ENCODE measurements around the gene ERCC1. TPM values are rescaled to one million over a fixed set of nuclear protein-coding genes. Genes with fewer than 3 reads are reported as not detected.

ERCC1 gene
- 76.4 and 88.5 TPM in 2 replicates for total RNA-seq

GRCh38 chr19:45423589-45424190 lies at the start of gene ERCC1:
ERCC1 (minus strand) TSS chr19:45423917; CDS start chr19:45423374, 543 bp downstream.

GRCh38 chr19:45467456-45468158 lies 43.9 kb upstream of the ERCC1 start, which contains the start of gene FOSB:
FOSB (plus strand) TSS chr19:45467996; CDS start chr19:45468587, 591 bp downstream.

GRCh38 chr19:45406226-45407090 lies 17.3 kb downstream of the ERCC1 start, which contains the start of gene POLR1G:
POLR1G (plus strand) TSS chr19:45406644; CDS start chr19:45406697, 53 bp downstream.

GRCh38 chr19:45404557-45405434 lies 18.9 kb downstream of the ERCC1 start, which contains the start of gene PPP1R13L:
PPP1R13L (minus strand) TSS chr19:45405069; CDS start chr19:45398318, 6,751 bp downstream.

GRCh38 chr19:45370410-45371204 lies 53.1 kb downstream of the ERCC1 start, which contains the start of gene ERCC2:
ERCC2 (minus strand) TSS chr19:45370573; CDS start chr19:45370540, 33 bp downstream.

Other genes with a start within 250 kb of the ERCC1 start
- 13.5 and 14.1 TPM in 2 replicates for gene TRAPPC6A, start 245.7 kb downstream of the ERCC1 start, total RNA-seq
- gene BLOC1S3, start 245.1 kb downstream of the ERCC1 start, total RNA-seq: 2.3 and 2.9 TPM in 2 replicates
- under 0.01 and 0.09 TPM in 2 replicates for gene EXOC3L2, start 178.5 kb downstream of the ERCC1 start, total RNA-seq
- gene MARK4, start 172.6 kb downstream of the ERCC1 start, total RNA-seq: 8.2 and 11.9 TPM in 2 replicates
- under 0.01 TPM in 1 of 2 replicates, not detected in the other for gene CKM, start 101.0 kb downstream of the ERCC1 start, total RNA-seq
- under 0.01 and 0.09 TPM in 2 replicates for gene KLC3, start 83.2 kb downstream of the ERCC1 start, total RNA-seq
- 19.6 and 27.3 TPM in 2 replicates for gene ERCC2, start 53.3 kb downstream of the ERCC1 start, total RNA-seq
- 1.6 and 1.7 TPM in 2 replicates for gene PPP1R13L, start 18.8 kb downstream of the ERCC1 start, total RNA-seq
- 2.8 and 5.4 TPM in 2 replicates for gene POLR1G, start 17.3 kb downstream of the ERCC1 start, total RNA-seq
- 0.57 and 2.7 TPM in 2 replicates for gene FOSB, start 44.1 kb upstream of the ERCC1 start, total RNA-seq
- gene RTN2, start 73.1 kb upstream of the ERCC1 start, total RNA-seq: 4.7 and 5.9 TPM in 2 replicates
- 1.4 and 2.6 TPM in 2 replicates for gene PPM1N, start 74.5 kb upstream of the ERCC1 start, total RNA-seq
- gene VASP, start 83.6 kb upstream of the ERCC1 start, total RNA-seq: 41.0 and 46.4 TPM in 2 replicates
- gene OPA3, start 160.9 kb upstream of the ERCC1 start, total RNA-seq: 3.7 and 4.2 TPM in 2 replicates
- not detected in 2 replicates for gene GPR4, start 178.3 kb upstream of the ERCC1 start, total RNA-seq
- 27.9 and 36.7 TPM in 2 replicates for gene EML2, start 215.5 kb upstream of the ERCC1 start, total RNA-seq
- 0.09 and 0.14 TPM in 2 replicates for gene GIPR, start 244.3 kb upstream of the ERCC1 start, total RNA-seq